NCI-H1417 (cell line): Measurements from ENCODE around the gene IGF1R.

ENCODE experiments used
- DNase-seq, 3 experiments: peaks; one replicate each; lab custom pipeline; 2025; lab: John Stamatoyannopoulos, UW

IGF1R gene

GRCh38 chr15:98705070-98705469 is 56.7 kb downstream of the IGF1R start:
- DNase-seq: no peak

- DNase-seq: no peak
Observed at GRCh38 chr15:98706387-98706786, 58.0 kb downstream of the IGF1R start.

DNA sequence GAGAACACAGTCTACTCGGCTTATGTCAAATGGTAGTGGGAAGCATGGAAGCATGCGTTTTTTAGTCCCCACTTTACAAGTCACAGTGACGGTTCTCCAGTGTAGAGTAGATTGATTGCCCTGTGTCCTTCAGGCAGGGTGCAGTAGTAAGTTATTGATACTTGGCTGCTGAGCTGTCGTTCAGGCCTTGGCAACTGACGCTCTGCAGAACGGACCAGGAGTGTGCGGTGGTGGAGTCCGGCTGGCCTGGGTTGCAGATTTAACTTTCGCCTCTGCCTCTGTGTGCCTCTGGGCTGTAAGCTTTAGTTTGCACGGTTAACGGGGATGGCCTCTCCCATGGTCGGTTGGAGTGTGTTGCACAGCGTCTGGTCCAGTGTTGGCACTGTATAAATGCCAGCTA is 58.6 kb downstream of the IGF1R start:
- no peak for DNase-seq

DNA sequence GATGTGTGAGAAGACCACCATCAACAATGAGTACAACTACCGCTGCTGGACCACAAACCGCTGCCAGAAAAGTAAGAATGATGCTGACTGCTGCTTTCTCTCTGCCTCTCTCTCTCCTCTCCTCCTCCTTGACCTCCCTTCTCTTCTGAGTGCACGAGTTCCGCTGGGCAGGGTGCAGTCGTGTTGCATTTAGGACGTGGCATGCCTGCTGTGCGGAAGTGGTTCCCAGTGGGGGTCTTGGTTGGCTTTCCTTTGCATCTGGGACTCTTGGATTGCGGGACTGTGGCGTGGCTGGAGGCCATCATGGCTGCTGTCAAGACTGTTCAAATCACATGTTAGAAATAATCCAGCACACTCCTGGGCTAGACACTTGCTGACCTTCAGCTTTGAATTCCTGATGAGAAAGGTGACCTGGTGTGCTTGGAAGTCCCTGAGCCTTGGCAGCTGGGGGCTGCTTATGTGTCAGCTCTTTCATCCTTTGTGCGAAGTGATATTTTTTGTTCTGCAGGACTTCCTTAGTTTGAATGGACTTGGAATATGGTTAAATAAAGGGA is 59.8 kb downstream of the IGF1R start:
- DNase-seq: no peak

GRCh38 chr15:98711810-98712209 is 63.5 kb downstream of the IGF1R start:
- no peak for DNase-seq

DNA sequence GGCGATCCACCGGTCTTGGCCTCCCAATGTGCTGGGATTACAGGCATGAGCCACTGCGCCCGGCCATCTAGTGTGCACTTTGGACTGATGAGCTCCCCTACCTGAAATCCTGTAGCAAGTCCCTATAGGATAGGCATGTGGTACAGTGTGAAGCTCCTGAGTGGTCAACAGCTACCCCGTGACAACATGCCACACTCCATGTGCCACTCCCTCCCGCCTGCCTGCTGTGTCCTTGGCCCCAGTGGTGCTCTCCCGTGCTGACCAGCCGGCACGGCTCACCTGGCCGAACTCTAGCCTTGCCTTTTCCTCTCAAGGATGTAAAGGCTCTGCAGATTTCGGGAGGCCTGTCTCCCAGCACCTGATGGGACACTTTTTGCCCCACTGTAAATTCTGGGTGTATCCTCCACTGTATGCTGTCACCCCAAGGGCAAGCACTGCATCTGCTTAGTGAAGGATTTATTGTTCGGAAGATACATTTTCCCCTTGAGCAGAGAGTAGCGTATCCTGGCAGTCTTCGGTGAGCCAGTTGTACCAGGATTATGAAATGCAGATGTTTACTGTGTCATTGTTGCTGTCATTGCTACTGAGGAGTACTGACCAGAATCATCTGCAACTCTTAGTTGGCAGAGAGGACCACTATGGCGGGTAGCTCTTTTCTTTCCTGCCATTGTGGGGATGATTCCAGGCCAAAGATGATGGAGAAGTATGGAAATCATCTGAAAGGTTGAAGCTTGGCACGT is 64.7 kb downstream of the IGF1R start:
- no peak for DNase-seq

DNA sequence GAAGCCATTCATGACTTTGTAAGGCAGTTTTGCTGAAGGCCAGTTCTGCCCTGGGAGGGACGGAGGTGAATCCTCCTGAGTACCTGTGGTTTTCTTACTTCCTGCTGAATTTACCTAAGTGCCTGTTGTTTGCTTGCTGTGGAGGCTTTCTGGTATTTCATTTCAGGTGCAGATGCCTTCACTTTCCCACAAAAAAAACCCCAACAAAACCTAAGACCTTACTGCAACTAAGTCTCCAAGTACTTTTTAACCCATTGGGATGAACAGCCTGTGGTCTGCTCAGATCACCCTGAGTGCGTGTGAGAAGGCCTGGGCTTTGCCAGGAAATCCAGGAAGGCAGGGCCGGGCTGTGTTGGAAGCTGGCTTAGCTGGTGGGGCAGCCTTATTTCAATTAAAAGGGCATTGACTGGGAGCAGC is 65.3 kb downstream of the IGF1R start:
- no peak for DNase-seq

DNA sequence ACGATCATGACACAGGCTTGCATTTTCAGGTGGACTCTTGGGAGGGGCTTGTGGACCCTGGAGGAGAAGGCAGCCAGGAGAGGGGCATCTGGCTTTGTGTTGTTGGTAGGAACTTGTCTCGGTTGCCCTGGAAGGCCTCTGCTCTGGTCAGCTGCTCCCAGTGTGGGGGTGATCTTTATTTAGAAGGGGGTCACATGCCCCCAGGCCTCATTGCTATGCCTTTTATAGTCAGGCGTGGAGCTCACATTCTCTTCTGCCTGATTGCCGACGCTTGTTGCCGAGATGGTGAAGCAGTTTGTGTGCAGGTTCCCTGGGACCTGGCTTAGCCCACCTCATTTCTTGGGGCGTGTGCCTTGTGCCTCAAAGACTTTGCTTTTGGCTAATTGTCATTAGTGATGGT is 66.6 kb downstream of the IGF1R start:
- DNase-seq: no peak

GRCh38 chr15:98715401-98715800 is 67.1 kb downstream of the IGF1R start:
- no peak for DNase-seq

DNA sequence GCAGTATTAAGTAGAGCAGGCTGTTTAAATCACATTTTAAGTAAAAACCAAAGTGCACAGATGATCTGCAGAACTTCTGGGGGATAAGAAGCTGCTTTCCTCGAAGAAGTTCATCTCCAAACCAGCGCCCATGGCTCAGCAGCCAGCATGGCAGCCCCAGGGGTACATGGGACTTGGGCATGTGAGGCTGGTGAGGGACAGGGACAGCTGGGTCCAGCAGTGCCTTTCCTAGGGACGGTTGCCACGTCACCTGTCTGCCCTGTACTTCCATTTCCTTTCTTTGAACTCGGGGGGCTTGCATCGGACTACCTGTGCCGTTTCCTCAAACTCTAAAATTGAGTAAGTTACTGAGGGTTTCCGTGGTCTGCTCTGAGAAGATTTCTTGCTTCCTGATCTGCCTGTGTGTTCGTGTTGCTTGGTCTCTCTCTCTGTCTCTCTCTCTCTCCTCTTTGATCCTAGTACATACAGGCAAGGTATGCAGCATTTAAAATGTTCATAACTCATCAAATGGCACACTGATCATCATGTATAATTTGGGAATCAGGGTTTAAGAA is 67.6 kb downstream of the IGF1R start:
- no peak for DNase-seq

GRCh38 chr15:98717371-98717770 is 69.0 kb downstream of the IGF1R start:
- DNase-seq: no peak

GRCh38 chr15:98717942-98718341 is 69.6 kb downstream of the IGF1R start:
- DNase-seq: no peak

GRCh38 chr15:98718426-98719136 is 70.2 kb downstream of the IGF1R start:
- DNase-seq: no peak

DNA sequence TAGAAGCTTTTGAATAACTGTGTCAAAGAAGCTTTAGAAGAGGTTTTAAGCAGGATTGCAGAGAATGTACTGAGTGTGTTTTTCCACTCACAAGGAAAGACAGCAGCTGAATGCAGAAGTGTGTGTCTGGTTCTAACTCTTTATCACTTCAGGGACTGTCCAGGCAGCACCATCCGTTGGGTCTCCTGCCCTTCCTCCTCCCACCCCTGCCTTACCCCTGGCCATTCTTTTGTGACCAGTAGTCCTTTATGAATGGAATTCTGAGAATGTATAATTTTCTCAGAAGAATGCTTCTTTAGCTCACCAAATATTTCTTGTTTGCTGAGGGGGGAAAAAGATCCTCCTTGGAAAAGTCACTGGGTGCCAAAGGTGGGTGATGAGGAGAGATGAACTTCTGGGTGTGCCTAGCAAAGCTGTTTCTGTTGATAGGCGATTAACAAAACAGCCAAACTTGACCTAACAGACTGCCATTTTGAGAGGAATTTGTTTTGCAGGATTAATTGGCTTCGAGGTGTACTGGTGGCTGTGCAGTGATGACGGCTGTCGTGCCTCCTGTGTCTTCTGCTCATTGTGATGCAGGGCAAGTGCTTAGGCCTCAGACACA is 70.9 kb downstream of the IGF1R start:
- DNase-seq: no peak

DNA sequence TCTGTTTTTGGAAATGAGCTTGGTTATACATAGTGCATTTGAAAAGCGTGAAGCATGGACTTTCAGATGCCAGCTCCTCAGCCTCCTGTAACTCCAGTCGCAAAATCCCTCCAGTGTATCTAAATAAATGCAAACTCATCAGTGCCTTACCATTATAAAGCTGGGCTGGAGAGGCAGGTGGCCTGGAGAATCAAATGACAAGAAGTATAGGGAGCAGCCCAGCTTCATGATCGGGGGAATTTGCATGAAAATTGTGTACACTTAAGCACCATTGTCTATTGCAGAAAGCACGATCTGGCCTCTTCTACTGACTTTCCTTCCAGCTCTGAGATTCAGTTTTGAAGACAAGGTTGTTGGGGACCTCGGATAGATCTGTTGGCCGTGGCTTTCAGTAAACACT is 71.7 kb downstream of the IGF1R start:
- DNase-seq: no peak

DNA sequence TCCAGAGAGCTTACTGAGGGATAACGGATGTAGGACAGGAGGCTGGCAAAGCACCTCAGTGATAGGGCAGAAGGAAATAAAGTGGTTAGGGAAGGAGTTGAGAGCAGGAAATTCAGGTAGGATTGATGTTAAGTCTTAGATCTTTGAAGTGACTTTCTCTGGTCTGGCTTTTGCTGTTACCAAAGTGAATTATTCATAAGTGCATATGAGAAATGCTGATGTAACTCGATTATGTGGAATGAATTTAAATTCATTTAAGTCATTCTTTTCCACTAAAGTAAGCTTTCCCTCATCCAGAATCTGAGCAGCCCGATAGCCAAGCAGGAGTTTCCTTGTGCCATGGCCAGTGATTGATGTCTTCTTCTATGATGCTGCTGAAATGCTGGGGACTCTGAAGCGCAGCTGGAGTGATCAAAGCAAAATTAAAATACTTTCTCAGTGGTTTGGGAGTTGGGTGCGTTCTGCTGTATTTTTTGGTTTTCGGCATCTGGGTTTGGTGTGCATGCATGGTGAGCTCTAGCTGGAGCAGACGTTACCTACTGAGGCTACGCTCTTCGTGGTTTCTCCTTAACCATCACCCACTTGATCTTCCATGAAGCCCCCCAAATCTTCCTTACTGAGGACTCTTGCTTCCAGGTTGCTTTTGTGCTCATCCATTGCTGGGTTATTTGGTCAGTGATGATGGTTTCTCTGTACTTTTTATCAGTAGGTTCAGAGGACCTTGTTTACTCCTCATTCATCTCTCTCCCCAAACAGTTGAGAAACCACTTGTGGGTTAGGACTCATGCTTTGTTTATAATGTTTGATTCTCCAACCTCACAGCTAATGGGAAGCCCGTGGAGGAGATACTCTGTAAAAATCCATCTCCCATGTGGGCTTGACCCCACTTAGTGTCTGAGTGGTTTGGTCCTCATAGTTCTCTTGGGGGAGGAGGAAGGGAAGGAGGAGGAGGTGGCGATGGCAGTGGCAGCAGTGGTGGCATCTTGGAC is 72.5 kb downstream of the IGF1R start:
- no peak for DNase-seq

- DNase-seq: no peak
Observed at GRCh38 chr15:98722209-98722608, 73.9 kb downstream of the IGF1R start.

DNA sequence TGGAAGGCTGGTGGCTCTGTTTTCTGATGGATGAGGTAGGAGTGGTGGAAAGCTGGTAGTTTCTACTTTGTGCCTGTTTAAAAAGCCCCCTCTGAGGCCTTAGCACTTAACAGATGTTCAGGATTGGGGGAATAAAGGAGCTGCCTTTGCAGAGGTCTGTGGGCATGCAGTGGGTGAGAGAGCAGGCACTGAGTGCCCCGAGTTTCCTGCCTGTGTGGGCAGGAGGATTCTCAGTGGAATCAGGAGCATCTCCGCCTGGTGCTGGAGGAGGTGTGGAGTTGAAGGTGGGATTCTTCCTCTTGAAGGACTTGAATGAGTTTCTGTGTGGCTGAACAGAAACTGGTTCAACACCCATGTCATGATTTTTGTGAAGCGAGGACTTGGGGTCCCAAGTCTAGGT is 74.3 kb downstream of the IGF1R start:
- DNase-seq: no peak

DNA sequence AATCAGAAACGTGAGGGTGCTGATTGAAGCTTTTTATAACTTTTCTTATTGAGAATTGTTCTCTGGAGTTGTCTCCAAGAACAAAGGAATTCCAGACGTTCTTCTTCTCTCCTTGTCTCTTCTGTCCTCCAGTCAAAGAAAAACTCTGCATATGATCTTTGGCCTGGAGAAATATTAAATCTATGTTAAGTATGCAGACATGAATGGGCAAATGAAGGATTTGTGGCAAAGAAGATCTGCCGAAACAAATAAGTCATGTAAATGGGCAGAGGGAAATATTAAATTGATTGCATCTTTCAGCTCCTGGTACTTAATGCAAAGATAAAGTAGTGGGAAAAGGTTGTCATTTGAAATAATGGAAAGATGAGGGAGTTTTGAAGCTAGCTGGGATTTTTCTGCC is 74.9 kb downstream of the IGF1R start:
- no peak for DNase-seq

DNA sequence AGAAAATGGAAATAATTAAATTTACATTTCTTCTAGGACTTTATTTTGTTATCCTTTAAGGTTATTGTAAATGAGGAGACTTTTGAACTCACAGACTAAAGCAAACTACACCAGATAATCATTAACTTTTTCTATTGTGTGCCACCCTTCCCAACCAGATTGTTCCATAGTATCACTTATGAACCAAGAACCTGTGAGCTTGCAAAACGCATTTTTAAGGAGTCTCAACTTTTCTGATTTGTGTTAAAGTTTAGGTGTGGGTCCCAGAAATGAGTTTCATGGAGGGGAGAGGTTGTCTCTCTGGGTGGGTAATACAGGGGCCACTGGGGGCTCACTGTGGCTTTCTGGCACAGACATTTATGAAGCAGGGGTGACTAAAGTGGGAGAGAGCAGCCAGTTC is 75.7 kb downstream of the IGF1R start:
- no peak for DNase-seq

DNA sequence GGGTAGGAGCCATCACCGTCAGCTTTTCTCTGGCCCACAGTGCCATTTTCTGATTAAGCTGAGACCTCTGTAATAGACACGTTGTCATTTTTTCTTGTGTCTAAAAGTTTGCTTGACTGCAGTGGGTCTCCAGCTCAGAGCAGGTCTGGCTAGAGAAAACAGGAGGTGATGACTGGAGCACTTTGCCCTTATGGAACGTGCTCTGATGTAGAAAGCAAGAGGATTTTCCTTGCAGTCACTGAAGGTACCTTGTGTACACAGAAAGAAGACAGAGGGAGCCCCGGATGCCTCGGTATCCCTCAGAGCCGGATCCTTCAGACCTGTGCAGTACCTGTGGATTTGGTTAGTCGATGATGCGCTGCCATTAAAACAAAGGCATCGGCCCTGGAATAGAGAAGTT is 76.2 kb downstream of the IGF1R start:
- no peak for DNase-seq

DNA sequence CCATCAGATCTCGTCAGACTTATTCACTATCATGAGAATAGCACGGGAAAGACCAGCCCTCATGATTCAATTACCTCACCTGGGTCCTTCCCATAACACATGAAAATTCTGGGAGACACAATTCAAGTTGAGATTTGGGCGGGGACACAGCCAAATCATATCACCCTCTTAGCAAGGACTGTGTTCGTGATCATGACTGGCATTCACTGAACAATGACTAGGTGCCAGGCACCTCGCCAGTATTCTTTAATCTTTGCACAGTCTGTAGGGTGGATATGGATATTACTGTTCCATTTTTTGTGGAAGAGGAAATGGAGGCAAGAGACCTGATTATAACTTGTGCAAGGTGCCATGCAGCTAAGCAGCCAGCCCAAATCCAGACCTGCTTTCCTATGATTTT is 77.5 kb downstream of the IGF1R start:
- no peak for DNase-seq
